Measurements from ENCODE around the gene FARSA.

FARSA gene

GRCh38 chr19:12949363-12950283, 16.1 kb upstream of the FARSA start:
- Histone ChIP-seq H3K27me3 (ENCODE audit: insufficient read depth, low read depth, severe bottlenecking) (no peaks in the 10 kb centered on the region), H3K36me3 (peaks cover 95% of the 10 kb centered on the region), H3K4me3 (ENCODE audit: low read depth, low read length) (no peak overlapping the region), H3K9me3 (ENCODE audit: severe bottlenecking) (no peaks in the 10 kb centered on the region), H3K27ac (no peak overlapping the region)
- DNase-seq: no peak
- no peak for TF ChIP-seq CTCF (IDR thresholded peaks at IDR 0.05; ENCODE audit: low read depth, low read length)

GRCh38 chr19:12948612-12949362, 15.3 kb upstream of the FARSA start:
- no peak overlapping the region for H3K4me3 ChIP-seq (ENCODE audit: low read depth, low read length)
- no peaks in the 10 kb centered on the region for H3K9me3 ChIP-seq (ENCODE audit: severe bottlenecking)
- DNase-seq: no peak
- H3K27ac ChIP-seq: no peak overlapping the region
- H3K27me3 ChIP-seq (ENCODE audit: insufficient read depth, low read depth, severe bottlenecking): no peaks in the 10 kb centered on the region
- H3K36me3 ChIP-seq: peaks cover 92% of the 10 kb centered on the region
- TF ChIP-seq CTCF (IDR thresholded peaks at IDR 0.05; ENCODE audit: low read depth, low read length): no peak

- DNase-seq: no peak
- peaks cover 92% of the 10 kb centered on the region for H3K36me3 ChIP-seq
- no peaks in the 10 kb centered on the region for H3K27me3 ChIP-seq (ENCODE audit: insufficient read depth, low read depth, severe bottlenecking)
- H3K4me3 ChIP-seq (ENCODE audit: low read depth, low read length): no peak overlapping the region
- no peak for TF ChIP-seq CTCF (IDR thresholded peaks at IDR 0.05; ENCODE audit: low read depth, low read length)
- no peaks in the 10 kb centered on the region for H3K9me3 ChIP-seq (ENCODE audit: severe bottlenecking)
- no peak overlapping the region for H3K27ac ChIP-seq
These were observed 14.4 kb upstream of the FARSA start for GRCh38 chr19:12947702-12948611.

GRCh38 chr19:12946731-12947496, 13.4 kb upstream of the FARSA start:
- Histone ChIP-seq H3K9me3 (ENCODE audit: severe bottlenecking) (no peaks in the 10 kb centered on the region), H3K36me3 (peaks cover 92% of the 10 kb centered on the region), H3K27me3 (ENCODE audit: insufficient read depth, low read depth, severe bottlenecking) (no peaks in the 10 kb centered on the region), H3K27ac (peak overlapping the region; percentile 96), H3K4me3 (ENCODE audit: low read depth, low read length) (peak overlapping the region; percentile 97)
- TF ChIP-seq CTCF (IDR thresholded peaks at IDR 0.05; ENCODE audit: low read depth, low read length): no peak
- DNase-seq: no peak
